H1 (cell line): ENCODE results near the gene DOCK1. TPM values are rescaled to one million over a fixed set of nuclear protein-coding genes. Genes with fewer than 3 reads are reported as not detected.

Experiments used
- CTCF ChIA-PET: fragments of 300-600 bp; sonication (Branson Sonifier 250); formaldehyde crosslinking; loops from one replicate; lab custom pipeline; 2021; ENCODE audit not compliant: partially characterized antibody; lab: Charles Lee
- POLR2A ChIA-PET: fragments of 300-600 bp; sonication (Branson Sonifier 250); formaldehyde crosslinking; loops from one replicate; lab custom pipeline; 2021; ENCODE audit warnings: inconsistent platforms; ENCODE audit not compliant: partially characterized antibody; lab: Charles Lee
- DNase-seq, 2 experiments: peaks; one replicate each; pipeline versions ENCODE4 v3.0.0 to v3.0.0-alpha.2; 2010 to 2022; ENCODE audit warnings: low spot score in 2 of 2, low read depth in 1 of 2, mixed read lengths in 1 of 2
- FAIRE-seq: peaks from 2 replicates; lab custom pipeline; 2011; peaks lifted over from hg19 to GRCh38; lab: Jason Lieb, UNC
- H2AFZ ChIP-seq: 2 replicates; pipeline ENCODE4 v1.8.1; 2012; ENCODE audit warnings: low read length, inconsistent platforms
- H2AK5ac ChIP-seq: 2 replicates; pipeline ENCODE4 v1.6.1; 2013; ENCODE audit warnings: low read depth, low read length
- H2BK120ac ChIP-seq: replicated peaks from 2 replicates; pipeline ENCODE3; 2013; ENCODE audit warnings: low read depth, low read length, inconsistent platforms
- H2BK12ac ChIP-seq: 2 replicates; pipeline ENCODE4 v1.6.1; 2013; ENCODE audit warnings: low read depth, low read length
- H2BK15ac ChIP-seq: 2 replicates; pipeline ENCODE4 v1.6.1; 2013; ENCODE audit warnings: low read length
- H2BK20ac ChIP-seq: 2 replicates; pipeline ENCODE4 v1.6.1; 2013; ENCODE audit warnings: low read length
- H2BK5ac ChIP-seq: 2 replicates; pipeline ENCODE4 v1.6.1; 2013; ENCODE audit warnings: low read depth, low read length
- H3K14ac ChIP-seq: 2 replicates; pipeline ENCODE4 v1.6.1; 2013; ENCODE audit warnings: inconsistent platforms; ENCODE audit not compliant: insufficient read length
- H3K18ac ChIP-seq: 2 replicates; pipeline ENCODE4 v1.6.1; 2013; ENCODE audit warnings: low read length; ENCODE audit errors: extremely low read depth
- H3K23ac ChIP-seq: 2 replicates; pipeline ENCODE4 v1.6.1; 2013; ENCODE audit warnings: inconsistent platforms; ENCODE audit not compliant: insufficient read length
- H3K23me2 ChIP-seq: 2 replicates; pipeline ENCODE4 v1.6.1; 2013; ENCODE audit warnings: low read depth, low read length
- H3K27ac ChIP-seq: 2 replicates; pipeline ENCODE4 v1.6.1; 2011; ENCODE audit warnings: low read depth, low read length, inconsistent platforms
- H3K27me3 ChIP-seq, 4 experiments: replicated peaks in 1 of 4; 1 replicate in 1 of 4; 2 replicates in 3 of 4; pipeline versions ENCODE4 v1.6.1 to v1.8.1; 2011 to 2013; ENCODE audit warnings: low read length in 3 of 4, mild to moderate bottlenecking in 3 of 4, inconsistent platforms in 2 of 4, mixed read lengths in 2 of 4, moderate library complexity in 1 of 4; ENCODE audit not compliant: control insufficient read depth in 3 of 4, insufficient read depth in 3 of 4; ENCODE audit errors: extremely low read depth in 1 of 4
- H3K36me3 ChIP-seq, 4 experiments: 2 replicates each; pipeline versions ENCODE4 v1.6.1 to v1.8.1; 2011 to 2013; ENCODE audit warnings: mild to moderate bottlenecking in 4 of 4, low read length in 3 of 4, moderate library complexity in 2 of 4, control low read depth in 1 of 4, inconsistent platforms in 1 of 4; ENCODE audit not compliant: insufficient read depth in 4 of 4, control insufficient read depth in 2 of 4
- H3K4ac ChIP-seq: replicated peaks from 2 replicates; pipeline ENCODE3; 2013; ENCODE audit warnings: low read length, low read depth, mixed read lengths, inconsistent platforms; ENCODE audit not compliant: insufficient read length
- H3K4me1 ChIP-seq, 4 experiments: replicated peaks in 1 of 4; 1 replicate in 1 of 4; 2 replicates in 3 of 4; pipeline versions ENCODE4 v1.6.1 to v1.8.1; 2011 to 2013; ENCODE audit warnings: low read length in 3 of 4, inconsistent platforms in 2 of 4, mixed read lengths in 1 of 4; ENCODE audit not compliant: insufficient read depth in 4 of 4, control insufficient read depth in 3 of 4
- H3K4me2 ChIP-seq, 2 experiments: 2 replicates each; pipeline versions ENCODE4 v1.6.1 to v1.8.1; 2011 to 2013; ENCODE audit warnings: low read depth in 2 of 2, low read length in 2 of 2, control low read depth in 1 of 2, inconsistent platforms in 1 of 2, mild to moderate bottlenecking in 1 of 2; ENCODE audit not compliant: insufficient read depth in 1 of 2
- H3K4me3 ChIP-seq, 4 experiments: fragments of 200-600, 300-600 bp in 1 of 4; sonication (generic), shearing (Covaris generic), sonication (Bioruptor Twin) in 1 of 4; 2 replicates each; pipeline versions ENCODE4 v1.5.1 to v1.8.1; 2011 to 2016; ENCODE audit warnings: low read length in 4 of 4, low read depth in 3 of 4, control low read depth in 2 of 4, inconsistent platforms in 2 of 4, mild to moderate bottlenecking in 2 of 4, mixed read lengths in 1 of 4, moderate library complexity in 1 of 4; ENCODE audit not compliant: insufficient read depth in 2 of 4; ENCODE audit errors: extremely low read depth in 1 of 4
- H3K56ac ChIP-seq: replicated peaks from 2 replicates; pipeline ENCODE3; 2013; ENCODE audit warnings: low read depth, mild to moderate bottlenecking, mixed read lengths, low read length, inconsistent platforms; ENCODE audit not compliant: insufficient read length
- H3K79me1 ChIP-seq: 2 replicates; pipeline ENCODE4 v1.6.1; 2013; ENCODE audit warnings: low read depth, low read length, control low read depth
- H3K79me2 ChIP-seq, 2 experiments: 2 replicates each; pipeline versions ENCODE4 v1.6.1 to v1.8.1; 2012 to 2013; ENCODE audit warnings: low read length in 2 of 2, mild to moderate bottlenecking in 2 of 2, inconsistent platforms in 1 of 2; ENCODE audit not compliant: insufficient read depth in 2 of 2, control insufficient read depth in 1 of 2
- H3K9ac ChIP-seq, 4 experiments: replicated peaks in 1 of 4; 1 replicate in 1 of 4; 2 replicates in 3 of 4; pipeline versions ENCODE4 v1.6.1 to v1.8.1; 2011 to 2013; ENCODE audit warnings: low read depth in 3 of 4, low read length in 3 of 4, control low read depth in 2 of 4, mild to moderate bottlenecking in 2 of 4, moderate library complexity in 2 of 4, inconsistent platforms in 1 of 4; ENCODE audit errors: extremely low read depth in 1 of 4
- H3K9me3 ChIP-seq, 2 experiments: 2 replicates each; pipeline versions ENCODE4 v1.6.1 to v1.8.1; 2012 to 2013; ENCODE audit warnings: mild to moderate bottlenecking in 2 of 2, moderate library complexity in 2 of 2, control low read depth in 1 of 2, inconsistent platforms in 1 of 2, low read depth in 1 of 2, low read length in 1 of 2, mixed read lengths in 1 of 2; ENCODE audit not compliant: insufficient read depth in 2 of 2
- H4K20me1 ChIP-seq, 2 experiments: replicated peaks in 1 of 2; 2 replicates each; pipeline versions ENCODE3 to v1.8.1; 2011 to 2013; ENCODE audit warnings: inconsistent platforms in 2 of 2, low read length in 2 of 2, mild to moderate bottlenecking in 1 of 2; ENCODE audit not compliant: insufficient read depth in 2 of 2, control insufficient read depth in 1 of 2
- H4K5ac ChIP-seq: 2 replicates; pipeline ENCODE4 v1.6.1; 2013; ENCODE audit warnings: low read length, low read depth, mixed read lengths, inconsistent platforms; ENCODE audit not compliant: insufficient read length
- H4K8ac ChIP-seq: 2 replicates; pipeline ENCODE4 v1.8.0; 2013; ENCODE audit warnings: mild to moderate bottlenecking, moderate library complexity, low read length, inconsistent platforms; ENCODE audit not compliant: insufficient read depth; ENCODE audit errors: extremely low read depth
- H4K91ac ChIP-seq: replicated peaks from 2 replicates; pipeline ENCODE3; 2013; ENCODE audit warnings: low read length, mixed read lengths, inconsistent platforms; ENCODE audit not compliant: insufficient read length
- EP300 ChIP-seq, 2 experiments: IDR thresholded peaks; 1 replicate in 1 of 2; 2 replicates in 1 of 2; pipeline ENCODE4 v1.6.1; 2011 to 2012; ENCODE audit warnings: low read depth in 2 of 2, low read length in 2 of 2, mild to moderate bottlenecking in 2 of 2, borderline replicate concordance in 1 of 2, inconsistent platforms in 1 of 2, moderate library complexity in 1 of 2
- HDAC2 ChIP-seq, 2 experiments: fragments of 300-600 bp in 1 of 2; sonication (generic) in 1 of 2; IDR thresholded peaks; 2 replicates each; pipeline ENCODE4 v1.6.1; 2011 to 2012; ENCODE audit warnings: low read depth in 2 of 2, low read length in 2 of 2, mild to moderate bottlenecking in 2 of 2, moderate library complexity in 2 of 2, borderline replicate concordance in 1 of 2, inconsistent platforms in 1 of 2
- WGBS, 2 experiments: shearing (Covaris generic) in 1 of 2; methylation state at CpG; one replicate each; pipeline versions ENCODE4 v1.1.6 to v1.1.7; 2013 to 2015; ENCODE audit warnings: low lambda C conversion rate in 2 of 2, mixed read lengths in 2 of 2, inconsistent platforms in 1 of 2, low coverage in 1 of 2, missing lambda C conversion rate in 1 of 2; ENCODE audit not compliant: insufficient replicate concordance in 2 of 2, insufficient coverage in 1 of 2, insufficient read length in 1 of 2; ENCODE audit errors: extremely low coverage in 1 of 2, missing lambda C conversion rate in 1 of 2; 5-methylcytosine and 5-hydroxymethylcytosine counted together
- polyA plus RNA-seq, 7 experiments: library from polyadenylated mRNA; depleted of rRNA in 3 of 7; stranded (reverse) in 5 of 7; unstranded in 2 of 7; fragments of >200 nt in 5 of 7; fragments of 200-250 nt in 2 of 7; gene quantifications; 1 replicate in 5 of 7; 2 replicates in 1 of 7; 4 replicates in 1 of 7; pipeline versions ENCODE4 v1.2.1 to v1.2.3, GENCODE V29; 2011 to 2013; ENCODE audit warnings: missing spikeins in 2 of 7, mixed read lengths in 2 of 7
- total RNA-seq: library from RNA; stranded (reverse); fragmentation: NEBNext Ultra II Directional; extraction: Animal tissue kit (Norgen Biotek cat#: 25700); gene quantifications from 2 replicates; pipeline ENCODE4 v1.2.1, GENCODE V29; 2021
- TF ChIP-seq, protein P1 (sequence below), 3 experiments: IDR thresholded peaks; 1 replicate in 2 of 3; 2 replicates in 1 of 3; pipeline versions ENCODE4 v1.5.1 to v1.6.1; 2011; ENCODE audit warnings: low read length in 3 of 3, mild to moderate bottlenecking in 3 of 3, inconsistent platforms in 2 of 3, low read depth in 1 of 3, moderate library complexity in 1 of 3; ENCODE audit not compliant: insufficient read depth in 1 of 3; ENCODE audit errors: control extremely low read depth in 1 of 3

DOCK1 gene
- total and polyA plus RNA-seq, 2 of the 8 experiments (the other 6 are each of a cell fraction or from before 2014, with no cell fraction given), result 11.6 to 53.0 TPM

DNA sequence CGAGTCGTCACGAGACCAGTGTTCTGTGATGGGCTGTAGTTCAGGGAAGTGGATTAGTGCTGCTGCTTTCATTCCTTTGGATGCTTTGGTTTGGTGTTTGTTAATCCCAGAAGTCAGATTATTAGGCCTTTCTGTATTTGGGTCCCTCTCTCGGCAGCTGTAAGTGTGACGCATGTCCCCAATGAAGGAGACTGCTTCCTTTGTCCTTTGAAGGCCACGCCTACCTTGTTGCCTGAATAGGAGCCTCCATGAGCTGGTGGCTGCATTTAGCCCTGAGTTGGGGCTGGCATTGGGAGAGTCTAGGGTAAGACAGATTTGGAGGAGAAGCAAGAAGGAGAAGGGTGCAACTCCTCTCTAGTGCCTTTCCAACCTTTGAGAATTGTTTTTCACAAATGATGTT, 34.5 kb downstream of the DOCK1 start:
- H3K14ac ChIP-seq, result no peak overlapping the region
- H3K4me2 ChIP-seq, result no peak overlapping the region
- H3K4ac ChIP-seq, result no peak overlapping the region
- no peak overlapping the region for H4K8ac ChIP-seq
- H2AFZ ChIP-seq, result no peak overlapping the region
- H3K9me3 ChIP-seq, result no peaks in the 10 kb centered on the region
- H3K79me2 ChIP-seq, result peaks cover 8 to 85% of the 10 kb centered on the region in 2 experiments
- no peak overlapping the region for H3K18ac ChIP-seq
- no peak overlapping the region for H4K91ac ChIP-seq
- no peak overlapping the region for H4K5ac ChIP-seq
- H2AK5ac ChIP-seq, result no peak overlapping the region
- H3K56ac ChIP-seq, result no peak overlapping the region
- POLR2A ChIA-PET, result no interaction called here
- FAIRE-seq, result no peak
- H2BK5ac ChIP-seq, result no peak overlapping the region
- CTCF ChIA-PET, result interaction anchor here (1.0 to 1.2 kb wide), 2 partner anchors 10 to 40 kb away, joined by 3 read pairs; no protein-coding TSS in a partner anchor
- H3K79me1 ChIP-seq, result peaks cover 22% of the 10 kb centered on the region
- TF ChIP-seq HDAC2 (IDR thresholded peaks at IDR 0.05; ENCODE audit: borderline replicate concordance in 1 of 2, low read depth in 2 of 2, low read length in 2 of 2) (no peak), EP300 (IDR thresholded peaks at IDR 0.05; ENCODE audit: borderline replicate concordance in 1 of 2, low read depth in 2 of 2, low read length in 2 of 2) (no peak)
- TF ChIP-seq, protein P1, sequence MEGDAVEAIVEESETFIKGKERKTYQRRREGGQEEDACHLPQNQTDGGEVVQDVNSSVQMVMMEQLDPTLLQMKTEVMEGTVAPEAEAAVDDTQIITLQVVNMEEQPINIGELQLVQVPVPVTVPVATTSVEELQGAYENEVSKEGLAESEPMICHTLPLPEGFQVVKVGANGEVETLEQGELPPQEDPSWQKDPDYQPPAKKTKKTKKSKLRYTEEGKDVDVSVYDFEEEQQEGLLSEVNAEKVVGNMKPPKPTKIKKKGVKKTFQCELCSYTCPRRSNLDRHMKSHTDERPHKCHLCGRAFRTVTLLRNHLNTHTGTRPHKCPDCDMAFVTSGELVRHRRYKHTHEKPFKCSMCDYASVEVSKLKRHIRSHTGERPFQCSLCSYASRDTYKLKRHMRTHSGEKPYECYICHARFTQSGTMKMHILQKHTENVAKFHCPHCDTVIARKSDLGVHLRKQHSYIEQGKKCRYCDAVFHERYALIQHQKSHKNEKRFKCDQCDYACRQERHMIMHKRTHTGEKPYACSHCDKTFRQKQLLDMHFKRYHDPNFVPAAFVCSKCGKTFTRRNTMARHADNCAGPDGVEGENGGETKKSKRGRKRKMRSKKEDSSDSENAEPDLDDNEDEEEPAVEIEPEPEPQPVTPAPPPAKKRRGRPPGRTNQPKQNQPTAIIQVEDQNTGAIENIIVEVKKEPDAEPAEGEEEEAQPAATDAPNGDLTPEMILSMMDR (IDR thresholded peaks at IDR 0.05; ENCODE audit: control extremely low read depth in 1 of 3, insufficient read depth in 1 of 3, low read depth in 1 of 3, low read length in 3 of 3), result no peak
- no peaks in the 10 kb centered on the region for H3K36me3 ChIP-seq
- no peak overlapping the region for H2BK12ac ChIP-seq
- H2BK120ac ChIP-seq, result no peak overlapping the region
- H3K27me3 ChIP-seq, result no peaks in the 10 kb centered on the region
- peaks cover 0 to 4% (median 0%) of the 10 kb centered on the region in 4 experiments; a peak in 3 of 7 replicates for H3K4me1 ChIP-seq
- peaks cover 4 to 5% of the 10 kb centered on the region in 2 experiments for H4K20me1 ChIP-seq
- no peak overlapping the region for H2BK15ac ChIP-seq
- H2BK20ac ChIP-seq, result no peak overlapping the region
- no peak overlapping the region for H3K27ac ChIP-seq
- DNase-seq, result no peak
- H3K9ac ChIP-seq, result no peak overlapping the region
- no peaks in the 10 kb centered on the region for H3K23me2 ChIP-seq
- H3K23ac ChIP-seq, result no peak overlapping the region
- H3K4me3 ChIP-seq, result no peak overlapping the region
- WGBS, 2 experiments, result 91% methylated on average over 6 of the region's 6 CpGs; no CpG with 5 or more reads in 1 of the 2 experiments
